Activated T-cell treated with anti-CD3 and anti-CD28 coated beads for 1 hour (primary cell): Measurements from ENCODE around the gene FBXO41.

ENCODE experiments used
- DNase-seq: peaks from one replicate; pipeline ENCODE4 v3.0.0-alpha.2; 2020; ENCODE audit warnings: low read depth

FBXO41 gene

GRCh38 chr2:73210696-73211095 lies 73.6 kb downstream of the FBXO41 start:
- DNase-seq = no peak

- DNase-seq = no peak
Observed at GRCh38 chr2:73210019-73210418, 74.3 kb downstream of the FBXO41 start.

GRCh38 chr2:73208258-73208657 lies 76.0 kb downstream of the FBXO41 start:
- DNase-seq = no peak

DNA sequence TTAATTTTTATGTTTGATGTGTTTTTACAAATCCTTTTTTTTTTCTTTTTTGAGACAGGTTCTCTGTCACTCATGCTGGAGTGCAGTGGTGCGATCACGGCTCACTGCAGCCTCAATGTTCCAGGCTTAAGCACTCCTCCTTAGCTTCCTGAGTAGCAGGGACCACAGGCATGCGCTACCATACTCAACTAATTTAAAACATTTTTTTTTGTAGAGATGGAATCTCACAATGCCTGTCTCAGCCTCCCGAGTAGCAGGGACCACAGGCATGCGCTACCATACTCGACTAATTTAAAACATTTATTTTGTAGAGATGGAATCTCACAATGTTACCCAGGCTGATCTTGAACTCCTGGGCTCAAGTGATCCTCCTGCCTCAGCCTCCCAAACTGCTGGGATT lies 78.7 kb downstream of the FBXO41 start:
- no peak for DNase-seq
